Body of pancreas (tissue), 4 donors: Measurements from ENCODE around the gene CCDC70.

Source experiments
- POLR2A ChIP-seq, 3 donors: fragments of 450-650 bp; IDR thresholded peaks; one replicate each; pipeline ENCODE4 v1.6.1; 2016; ENCODE audit warnings: antibody characterized with exemption in 3 of 3, mild to moderate bottlenecking in 2 of 3
- TF ChIP-seq, protein P1 (sequence below), 7 experiments: fragments of 450-650 bp in 4 of 7; fragments of 200-600 bp in 3 of 7; sonication (generic) in 3 of 7; IDR thresholded peaks; one replicate each; pipeline ENCODE4 v1.5.1; 2016 to 2019; ENCODE audit warnings: antibody characterized with exemption in 7 of 7

DNA sequence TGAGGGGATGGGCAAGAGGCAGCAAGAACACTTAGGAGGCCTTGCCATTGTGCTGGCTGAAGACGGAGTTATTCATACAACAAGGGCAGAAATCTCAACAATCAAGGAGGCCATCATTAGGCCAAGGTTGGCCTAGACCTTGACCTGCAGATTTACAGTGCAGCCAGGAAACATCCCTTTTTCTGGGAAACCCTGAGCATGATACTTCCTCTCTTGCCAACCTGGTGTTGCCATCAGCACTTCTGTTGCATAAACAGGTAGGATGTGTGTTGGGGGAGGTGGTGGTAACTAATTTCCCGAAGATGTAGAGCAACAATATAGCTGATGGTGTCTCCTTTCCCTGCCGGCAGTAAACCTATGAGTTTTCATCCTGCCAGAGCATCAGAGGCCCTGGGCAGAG lies 24.8 kb upstream of the CCDC70 start:
- TF ChIP-seq, protein P1, sequence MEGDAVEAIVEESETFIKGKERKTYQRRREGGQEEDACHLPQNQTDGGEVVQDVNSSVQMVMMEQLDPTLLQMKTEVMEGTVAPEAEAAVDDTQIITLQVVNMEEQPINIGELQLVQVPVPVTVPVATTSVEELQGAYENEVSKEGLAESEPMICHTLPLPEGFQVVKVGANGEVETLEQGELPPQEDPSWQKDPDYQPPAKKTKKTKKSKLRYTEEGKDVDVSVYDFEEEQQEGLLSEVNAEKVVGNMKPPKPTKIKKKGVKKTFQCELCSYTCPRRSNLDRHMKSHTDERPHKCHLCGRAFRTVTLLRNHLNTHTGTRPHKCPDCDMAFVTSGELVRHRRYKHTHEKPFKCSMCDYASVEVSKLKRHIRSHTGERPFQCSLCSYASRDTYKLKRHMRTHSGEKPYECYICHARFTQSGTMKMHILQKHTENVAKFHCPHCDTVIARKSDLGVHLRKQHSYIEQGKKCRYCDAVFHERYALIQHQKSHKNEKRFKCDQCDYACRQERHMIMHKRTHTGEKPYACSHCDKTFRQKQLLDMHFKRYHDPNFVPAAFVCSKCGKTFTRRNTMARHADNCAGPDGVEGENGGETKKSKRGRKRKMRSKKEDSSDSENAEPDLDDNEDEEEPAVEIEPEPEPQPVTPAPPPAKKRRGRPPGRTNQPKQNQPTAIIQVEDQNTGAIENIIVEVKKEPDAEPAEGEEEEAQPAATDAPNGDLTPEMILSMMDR (IDR thresholded peaks at IDR 0.05): no peak
- no peak for TF ChIP-seq POLR2A (IDR thresholded peaks at IDR 0.05)
